GM21529 (cell line): ENCODE data around the gene FANCE.

Experiments
- ATAC-seq: cut with Tn5 transposase; IDR thresholded peaks from one replicate; pipeline ENCODE4 v1.9.1; 2021; ENCODE audit not compliant: unreplicated experiment

FANCE gene, protein sequence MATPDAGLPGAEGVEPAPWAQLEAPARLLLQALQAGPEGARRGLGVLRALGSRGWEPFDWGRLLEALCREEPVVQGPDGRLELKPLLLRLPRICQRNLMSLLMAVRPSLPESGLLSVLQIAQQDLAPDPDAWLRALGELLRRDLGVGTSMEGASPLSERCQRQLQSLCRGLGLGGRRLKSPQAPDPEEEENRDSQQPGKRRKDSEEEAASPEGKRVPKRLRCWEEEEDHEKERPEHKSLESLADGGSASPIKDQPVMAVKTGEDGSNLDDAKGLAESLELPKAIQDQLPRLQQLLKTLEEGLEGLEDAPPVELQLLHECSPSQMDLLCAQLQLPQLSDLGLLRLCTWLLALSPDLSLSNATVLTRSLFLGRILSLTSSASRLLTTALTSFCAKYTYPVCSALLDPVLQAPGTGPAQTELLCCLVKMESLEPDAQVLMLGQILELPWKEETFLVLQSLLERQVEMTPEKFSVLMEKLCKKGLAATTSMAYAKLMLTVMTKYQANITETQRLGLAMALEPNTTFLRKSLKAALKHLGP

DNA sequence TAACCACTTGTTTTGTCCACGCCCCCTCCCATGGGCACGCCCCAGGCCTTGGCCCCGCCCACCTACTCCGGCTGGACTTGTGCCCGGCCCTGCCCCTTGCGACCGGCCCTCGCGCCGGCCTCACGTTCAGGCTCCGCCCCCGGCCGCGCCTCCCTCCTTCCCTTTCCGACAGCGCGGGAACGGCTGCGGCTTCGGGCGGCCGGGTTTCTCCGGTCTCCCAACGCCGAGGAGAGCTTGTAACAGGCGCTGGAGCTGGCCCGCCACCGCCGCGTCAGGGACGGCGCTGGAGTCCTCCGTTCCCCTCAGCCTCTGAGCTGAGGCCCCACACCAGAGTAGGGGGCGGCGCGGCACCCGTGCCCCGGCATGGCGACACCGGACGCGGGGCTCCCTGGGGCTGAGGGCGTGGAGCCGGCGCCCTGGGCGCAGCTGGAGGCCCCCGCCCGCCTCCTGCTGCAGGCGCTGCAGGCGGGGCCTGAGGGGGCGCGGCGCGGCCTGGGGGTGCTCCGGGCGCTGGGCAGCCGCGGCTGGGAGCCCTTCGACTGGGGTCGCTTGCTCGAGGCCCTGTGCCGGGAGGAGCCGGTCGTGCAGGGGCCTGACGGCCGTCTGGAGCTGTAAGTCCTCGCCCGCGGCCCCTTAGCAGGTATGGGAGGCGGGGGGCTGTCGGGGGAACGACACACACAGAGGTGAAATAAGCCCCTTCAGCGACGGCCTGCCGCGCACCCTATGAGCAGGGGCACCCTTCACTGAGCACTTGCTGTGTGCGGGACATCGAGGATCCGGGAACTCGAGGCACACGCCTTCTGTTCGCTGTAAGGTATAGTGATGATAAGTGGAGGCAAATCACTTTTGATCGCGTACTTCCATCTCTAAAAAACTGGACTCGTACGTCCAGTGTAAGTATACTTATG is at the start of gene FANCE:
Gene FANCE, plus strand, starts transcription at position 156 of the 908 bp plus-strand sequence. Its CDS starts 208 bp downstream, at position 364.
- ATAC-seq, result peak; percentile 89

DNA sequence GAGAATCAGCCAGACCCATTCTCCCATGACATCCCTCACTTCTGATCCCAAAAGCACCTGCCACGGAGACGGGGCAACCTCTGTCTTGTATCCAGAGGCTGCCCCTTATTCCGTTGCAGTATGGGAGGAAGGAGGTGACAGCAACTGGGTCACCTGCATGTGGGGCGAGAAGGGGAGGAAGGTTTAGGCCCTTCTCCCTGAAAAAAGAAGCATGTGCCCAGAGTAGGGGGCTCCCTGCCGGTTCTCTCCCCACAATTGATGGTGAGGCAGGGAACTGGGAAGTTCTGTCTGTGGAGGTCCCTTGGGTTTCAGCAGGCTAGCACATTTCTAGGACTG is 49.3 kb upstream of the FANCE start:
- ATAC-seq, result no peak

DNA sequence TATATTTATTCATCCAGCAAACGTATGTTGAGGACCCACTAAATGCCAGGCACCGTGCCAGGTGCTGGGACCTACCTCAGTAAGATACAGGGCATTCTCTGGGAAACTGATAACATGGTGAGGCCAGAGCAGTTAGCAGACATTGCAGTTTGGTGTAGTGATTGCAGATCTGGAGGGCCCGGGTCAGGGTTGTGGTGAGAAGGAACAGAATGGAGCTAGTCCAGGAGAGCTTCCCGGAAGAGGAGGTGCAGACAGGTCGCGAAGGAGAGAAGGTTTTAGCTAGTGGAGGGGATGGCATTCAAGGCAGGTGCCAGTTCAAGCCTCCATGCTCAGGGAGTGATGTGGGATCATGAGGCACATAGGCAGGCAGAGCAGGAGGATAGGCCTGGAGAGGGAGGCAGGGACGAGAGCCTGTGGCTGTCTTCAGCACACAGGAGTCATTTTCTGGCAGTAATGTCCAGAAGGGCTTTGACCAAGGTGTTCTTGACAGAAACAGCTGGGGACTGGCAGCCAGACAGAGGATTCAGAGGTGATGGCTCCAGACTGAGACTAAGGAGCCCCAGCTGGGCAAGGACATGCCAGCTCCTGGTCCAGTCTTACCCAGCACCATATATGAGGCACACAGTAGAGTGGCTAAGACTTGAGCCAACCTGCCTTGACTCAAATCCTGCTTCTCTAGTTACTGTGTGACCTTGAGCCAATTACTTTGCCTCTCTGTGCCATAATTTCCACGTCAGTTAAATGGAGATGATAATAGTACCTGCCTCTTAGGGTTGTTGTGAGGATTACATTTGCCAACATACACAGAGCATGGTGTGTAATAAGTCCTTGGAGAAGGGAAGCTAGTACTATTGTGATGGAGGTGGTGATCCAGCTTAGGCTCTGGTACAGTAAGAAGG is 48.3 kb upstream of the FANCE start:
- no peak for ATAC-seq

DNA sequence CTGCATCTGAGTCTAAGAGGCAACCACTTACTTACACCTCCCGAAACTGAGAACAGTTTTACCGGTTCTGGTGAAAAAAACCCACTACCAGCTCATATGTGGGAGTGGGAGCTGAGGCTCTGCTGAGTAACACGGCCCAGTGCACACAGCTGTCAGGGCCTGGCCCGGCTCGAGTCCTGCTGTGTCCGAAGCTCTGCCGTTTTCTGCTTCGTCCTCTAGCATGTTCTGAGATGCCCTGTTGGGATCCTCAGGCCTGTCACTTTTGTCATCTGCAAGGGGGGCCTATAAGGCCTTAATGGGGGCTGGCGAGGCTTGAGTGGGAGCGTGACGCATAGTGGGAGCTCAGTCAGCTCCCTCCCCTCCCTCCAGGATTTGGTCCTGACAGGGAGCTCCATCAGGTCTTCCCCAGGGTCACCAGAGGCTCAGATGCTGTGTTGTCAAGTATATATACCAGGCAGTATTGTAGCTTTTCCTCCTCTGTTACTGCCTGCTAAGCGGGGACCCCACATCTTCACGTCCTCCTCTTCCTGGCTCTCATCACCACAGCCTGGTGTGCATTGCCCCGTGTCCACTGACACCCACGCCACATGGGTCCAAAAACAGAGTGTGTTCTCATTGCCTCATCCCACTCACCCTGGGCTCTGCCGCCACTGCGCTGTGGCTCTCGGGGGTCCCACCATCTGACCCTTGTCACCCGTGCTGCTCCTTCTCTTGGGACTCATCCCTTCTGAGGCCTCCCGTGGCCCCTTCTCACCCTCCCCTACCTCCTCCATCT is 45.2 kb upstream of the FANCE start:
- no peak for ATAC-seq

DNA sequence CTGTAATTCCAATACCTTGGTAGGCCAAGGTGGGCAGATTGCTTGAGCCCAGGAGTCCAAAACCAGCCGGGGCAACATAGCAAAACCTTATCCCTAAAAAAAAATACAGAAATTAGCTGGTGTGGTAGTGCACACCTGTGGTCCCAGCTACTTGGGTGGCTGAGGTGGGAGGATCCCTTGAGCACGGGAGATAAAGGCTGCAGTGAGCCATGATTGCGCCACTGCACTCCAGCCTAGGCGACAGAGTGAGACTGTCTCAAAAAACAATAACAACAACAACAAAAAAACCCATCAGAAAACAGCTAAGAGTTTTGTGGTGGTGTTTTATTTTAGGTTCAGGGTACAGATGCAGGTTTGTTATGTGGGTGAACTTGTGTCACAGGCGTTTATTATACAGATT is 42.9 kb upstream of the FANCE start:
- no peak for ATAC-seq

DNA sequence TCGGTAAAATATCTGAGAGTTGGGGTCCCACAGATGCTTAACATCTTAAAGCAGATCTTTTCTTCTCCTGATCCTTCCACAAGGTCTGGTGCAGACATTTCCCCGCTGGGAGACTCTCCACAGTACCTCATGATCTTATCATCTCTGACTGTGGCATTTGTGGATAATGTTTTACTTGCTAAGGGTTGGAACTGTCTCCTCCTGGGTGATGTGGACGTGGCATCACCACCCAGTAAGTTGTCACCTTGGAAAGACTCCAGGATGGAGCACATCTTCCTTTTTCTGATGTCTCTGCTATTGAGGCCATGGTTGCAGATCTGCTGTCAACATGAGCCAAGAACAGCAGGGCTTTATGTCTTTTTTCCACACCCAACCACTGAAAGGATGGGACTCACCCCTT is 42.0 kb upstream of the FANCE start:
- no peak for ATAC-seq

DNA sequence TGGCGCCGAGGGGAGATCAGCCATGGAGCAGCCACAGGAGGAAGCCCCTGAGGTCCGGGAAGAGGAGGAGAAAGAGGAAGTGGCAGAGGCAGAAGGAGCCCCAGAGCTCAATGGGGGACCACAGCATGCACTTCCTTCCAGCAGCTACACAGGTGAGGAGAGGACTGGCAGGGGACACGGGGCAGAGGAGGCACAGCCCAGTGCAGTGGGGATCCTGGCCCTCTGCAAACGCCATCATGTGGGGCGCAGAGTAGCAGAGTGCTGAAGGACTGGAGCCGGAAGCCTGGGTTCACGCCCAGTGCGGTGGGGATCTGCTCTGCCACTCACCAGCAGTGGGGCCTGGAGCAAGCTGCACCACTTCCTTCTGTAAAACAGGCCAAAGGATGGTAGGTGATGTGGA is 41.1 kb upstream of the FANCE start:
- no peak for ATAC-seq

DNA sequence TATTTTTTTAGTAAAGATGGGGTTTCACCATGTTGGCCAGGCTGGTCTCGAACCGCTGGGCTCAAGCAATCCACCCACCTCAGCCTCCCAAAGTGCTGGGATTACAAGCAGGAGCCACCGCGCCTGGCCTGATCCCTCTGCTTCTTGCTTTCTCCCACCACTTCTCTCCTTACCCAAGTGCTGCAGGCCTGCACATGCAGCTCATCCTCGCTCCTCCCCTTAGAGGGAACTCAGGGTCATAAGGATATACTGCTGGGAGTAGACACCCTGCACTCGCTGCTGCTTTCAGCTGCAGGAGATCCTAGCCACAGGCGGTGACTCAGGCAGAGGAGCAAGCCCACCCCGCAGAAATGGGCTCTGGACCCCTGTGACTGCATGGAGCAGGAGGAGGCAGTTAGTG is 40.0 kb upstream of the FANCE start:
- ATAC-seq, result no peak

DNA sequence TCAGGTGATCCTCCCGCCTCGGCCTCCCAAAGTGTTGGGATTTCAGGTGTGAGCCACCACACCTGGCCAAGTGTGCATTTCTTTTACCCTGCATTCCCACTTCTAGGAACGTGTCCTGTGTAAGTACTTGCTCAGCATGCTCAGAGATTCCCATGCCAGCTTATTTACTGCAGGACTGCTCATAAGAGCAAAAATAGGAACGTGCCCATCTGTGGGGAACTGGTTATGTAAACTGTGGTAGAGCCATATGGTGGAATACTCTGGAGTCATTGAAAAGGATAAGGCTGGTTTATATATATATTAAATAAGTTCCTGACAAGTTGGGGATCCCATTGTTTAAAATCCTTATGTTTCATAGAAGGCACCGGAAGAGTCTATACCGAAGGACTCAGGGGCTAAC is 38.2 kb upstream of the FANCE start:
- ATAC-seq, result no peak

DNA sequence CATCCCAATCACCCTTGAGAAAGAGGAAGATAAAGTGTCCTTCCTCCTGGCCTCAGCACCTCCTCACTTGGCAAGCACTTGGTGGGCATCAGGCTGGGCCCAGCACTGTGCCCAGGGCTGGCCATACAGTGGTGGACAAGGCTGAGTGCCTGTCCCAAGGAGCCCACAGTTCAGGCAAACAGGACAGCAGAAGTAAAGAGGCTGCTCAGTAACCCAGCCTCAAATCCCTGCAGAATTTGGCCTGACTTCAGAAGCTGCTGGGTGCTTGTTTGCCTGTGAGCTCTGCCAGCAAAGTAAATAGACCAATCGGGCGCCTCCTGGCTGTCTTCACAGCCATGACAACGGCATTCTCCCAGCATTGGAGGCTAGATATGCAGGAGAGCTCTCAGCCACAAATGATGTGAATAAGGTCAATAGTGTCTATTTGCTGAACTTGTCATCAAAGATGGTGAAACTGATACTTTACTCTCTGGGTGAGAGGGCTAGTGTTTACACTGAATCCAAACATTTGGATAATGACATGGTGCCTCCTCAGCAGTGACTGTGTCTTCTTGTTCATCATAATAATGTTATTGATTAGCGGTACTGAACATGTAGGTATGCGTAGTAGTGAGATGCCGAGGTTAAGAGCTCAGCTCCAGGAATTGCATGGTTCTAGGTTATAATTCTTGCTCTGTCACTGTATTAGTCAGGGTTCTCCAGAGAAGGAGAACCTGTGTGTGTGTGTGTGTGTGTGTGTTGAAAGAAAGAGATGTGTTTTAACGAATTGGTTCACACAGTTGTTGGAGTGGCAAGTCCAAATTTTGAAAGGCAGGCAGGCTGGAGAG is 36.9 kb upstream of the FANCE start:
- ATAC-seq, result no peak

DNA sequence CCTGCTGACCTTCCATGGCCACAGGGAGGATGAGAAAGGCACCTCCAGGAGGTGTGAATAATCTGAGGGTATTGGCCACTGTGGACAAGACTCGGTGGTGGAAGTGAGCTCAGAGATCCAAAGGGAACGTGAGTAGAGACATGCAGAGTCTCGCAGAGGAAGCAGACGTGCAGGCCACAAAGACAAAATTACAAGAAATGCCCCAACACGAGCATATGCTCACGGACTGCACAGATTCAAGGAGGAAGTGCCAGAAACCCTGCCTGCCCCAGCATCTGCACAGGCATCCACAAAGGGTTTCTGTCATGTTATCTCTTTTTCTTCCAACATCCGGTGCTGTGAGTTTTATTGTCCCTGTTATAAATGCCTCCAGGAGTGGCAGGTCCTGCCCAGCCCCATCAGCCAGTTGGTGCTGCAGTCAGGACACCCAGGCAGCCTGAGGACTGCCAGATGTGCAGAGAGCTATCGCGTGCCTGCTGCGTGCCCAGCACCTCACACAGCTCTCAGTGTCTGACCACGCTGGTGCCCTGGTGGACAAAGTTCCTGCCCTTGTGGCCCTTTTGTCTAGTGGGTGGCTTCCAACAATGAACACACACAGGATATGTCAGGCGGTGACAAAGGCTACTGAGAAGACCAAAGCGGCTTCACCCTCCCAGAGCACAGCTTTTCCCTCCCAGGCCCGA is 34.0 kb upstream of the FANCE start:
- no peak for ATAC-seq

DNA sequence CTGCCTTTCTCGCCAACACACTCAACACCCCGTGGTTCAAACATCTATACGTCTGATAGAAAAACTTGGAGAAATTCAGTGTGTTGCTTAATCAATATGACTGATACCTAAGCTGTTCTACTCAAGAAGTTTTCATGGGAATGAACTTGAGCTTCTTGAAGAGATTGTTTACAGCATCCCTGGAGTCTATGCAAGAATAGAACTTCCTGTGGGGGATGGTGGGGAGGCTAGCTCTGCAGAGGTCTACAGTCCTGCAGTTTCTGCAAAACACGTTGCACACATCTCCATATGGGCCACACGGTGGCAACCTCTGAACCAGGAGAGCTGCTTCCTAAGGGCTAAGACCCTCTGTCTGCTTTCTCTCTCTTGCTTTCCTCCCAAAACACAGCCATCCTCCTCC is 32.7 kb upstream of the FANCE start:
- no peak for ATAC-seq

DNA sequence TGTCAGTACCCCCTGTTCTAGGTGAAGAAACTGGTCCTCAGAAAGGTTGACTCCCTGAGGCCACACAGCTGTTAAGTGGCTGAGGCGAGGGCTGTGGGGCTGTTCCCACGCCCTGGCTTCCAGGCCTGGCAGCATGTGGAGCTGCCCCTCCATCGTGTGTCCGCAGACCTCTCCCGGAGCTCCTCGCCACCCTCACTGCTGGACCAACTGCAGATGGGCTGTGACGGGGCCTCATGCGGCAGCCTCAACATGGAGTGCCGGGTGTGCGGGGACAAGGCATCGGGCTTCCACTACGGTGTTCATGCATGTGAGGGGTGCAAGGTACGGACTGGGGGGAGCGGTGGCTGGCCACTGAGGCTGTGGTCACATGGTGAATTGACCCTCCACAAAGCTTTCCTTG is 32.2 kb upstream of the FANCE start:
- no peak for ATAC-seq

DNA sequence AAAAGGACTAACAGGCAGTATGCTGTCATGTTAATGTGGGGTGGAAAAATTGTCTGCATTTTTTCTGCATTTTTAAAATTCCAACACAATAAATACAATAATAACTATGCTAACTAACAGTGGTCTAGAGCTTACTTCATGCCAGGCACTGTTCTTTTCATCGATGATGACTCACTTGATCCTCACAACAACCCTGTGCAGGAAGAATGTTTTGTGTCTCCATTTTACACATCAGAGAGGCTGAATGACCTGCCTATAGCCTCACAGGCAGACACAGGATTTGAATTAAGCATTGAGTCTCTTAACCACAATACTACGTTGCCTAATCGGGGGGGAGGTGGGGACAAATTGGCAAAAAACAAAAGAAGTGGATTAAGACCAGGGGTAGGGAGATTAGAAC is 26.9 kb upstream of the FANCE start:
- no peak for ATAC-seq

DNA sequence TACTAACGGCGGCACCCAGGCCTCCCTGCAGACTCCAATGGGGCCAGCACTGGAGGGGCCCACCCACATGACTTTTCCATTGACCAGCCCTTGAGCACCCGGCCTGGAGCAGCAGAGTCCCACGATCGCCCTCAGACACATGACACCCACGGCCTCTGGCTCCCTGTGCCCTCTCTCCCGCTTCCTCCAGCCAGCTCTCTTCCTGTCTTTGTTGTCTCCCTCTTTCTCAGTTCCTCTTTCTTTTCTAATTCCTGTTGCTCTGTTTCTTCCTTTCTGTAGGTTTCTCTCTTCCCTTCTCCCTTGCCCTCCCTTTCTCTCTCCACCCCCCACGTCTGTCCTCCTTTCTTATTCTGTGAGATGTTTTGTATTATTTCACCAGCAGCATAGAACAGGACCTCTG is 26.1 kb upstream of the FANCE start:
- no peak for ATAC-seq

DNA sequence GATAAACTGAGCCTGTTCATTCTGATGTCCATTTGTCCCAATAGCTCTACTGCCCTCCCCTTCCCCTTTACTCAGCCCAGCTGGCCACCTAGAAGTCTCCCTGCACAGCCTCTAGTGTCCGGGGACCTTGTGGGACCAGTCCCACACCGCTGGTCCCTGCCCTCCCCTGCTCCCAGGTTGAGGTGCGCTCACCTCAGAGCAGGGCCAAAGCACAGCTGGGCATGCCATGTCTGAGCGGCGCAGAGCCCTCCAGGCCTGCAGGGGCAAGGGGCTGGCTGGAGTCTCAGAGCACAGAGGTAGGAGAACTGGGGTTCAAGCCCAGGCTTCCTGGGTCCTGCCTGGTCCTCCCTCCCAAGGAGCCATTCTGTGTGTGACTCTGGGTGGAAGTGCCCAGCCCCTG is 24.7 kb upstream of the FANCE start:
- ATAC-seq, result no peak

DNA sequence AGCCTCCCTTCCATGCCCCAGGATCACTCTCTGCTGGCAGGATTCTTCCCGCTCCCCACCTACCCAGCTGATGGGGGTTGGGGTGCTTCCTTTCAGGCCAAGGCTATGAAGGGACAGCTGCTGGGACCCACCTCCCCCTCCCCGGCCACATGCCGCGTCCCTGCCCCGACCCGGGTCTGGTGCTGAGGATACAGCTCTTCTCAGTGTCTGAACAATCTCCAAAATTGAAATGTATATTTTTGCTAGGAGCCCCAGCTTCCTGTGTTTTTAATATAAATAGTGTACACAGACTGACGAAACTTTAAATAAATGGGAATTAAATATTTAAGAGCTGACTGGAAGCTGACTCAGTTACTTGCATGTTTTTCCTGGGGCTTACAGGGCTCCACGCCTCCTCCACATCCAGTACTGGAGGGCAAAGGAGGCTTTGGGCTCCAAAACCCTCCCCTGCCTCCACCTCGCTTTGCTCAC is 24.3 kb upstream of the FANCE start:
- no peak for ATAC-seq

DNA sequence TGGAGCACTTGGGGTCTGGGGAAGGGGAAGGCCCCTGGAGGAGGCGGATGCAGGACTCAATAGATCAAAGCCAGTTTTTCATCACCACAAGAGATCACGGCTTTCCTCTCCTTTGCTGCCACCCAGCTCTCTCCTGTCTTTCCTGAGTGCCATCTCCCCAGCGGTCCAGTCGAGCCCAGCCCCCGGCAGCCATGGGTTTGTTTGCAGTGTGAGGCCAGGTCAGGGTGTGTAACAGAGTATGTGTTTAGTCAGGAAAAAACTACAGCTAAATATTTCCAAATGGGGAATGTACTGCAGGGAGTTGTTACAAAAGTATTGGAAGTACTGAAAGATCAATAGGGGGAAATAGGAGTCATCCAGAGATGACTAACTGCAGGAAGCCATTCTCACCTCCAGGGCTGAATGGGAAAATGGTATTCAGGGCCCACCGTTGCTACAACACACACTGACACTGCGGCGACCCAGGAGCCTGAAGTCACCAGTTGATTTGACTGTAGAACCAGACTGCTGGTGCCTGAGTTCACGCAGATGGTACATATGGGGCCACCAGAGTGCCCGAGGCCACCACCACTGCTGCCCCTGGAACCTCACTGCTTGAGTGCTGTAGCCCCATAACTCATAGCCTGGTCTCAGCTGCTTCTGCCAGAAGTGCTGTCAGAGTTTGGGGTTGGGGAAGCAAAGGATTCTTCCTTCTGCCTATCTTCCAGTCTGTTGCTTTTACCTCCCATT is 23.6 kb upstream of the FANCE start:
- ATAC-seq, result no peak
